HCT116 (cell line): ENCODE results near the gene ADCK2. TPM values are rescaled to one million over a fixed set of nuclear protein-coding genes. Genes with fewer than 3 reads are reported as not detected.

Source experiments
- ATAC-seq: fragments of 200-7000 bp; cut with Tn5 transposase; 2 replicates; pipeline ENCODE4 v1.9.1; 2020; ENCODE audit warnings: mild to moderate bottlenecking, moderate library complexity
- BruUV-seq: library from RNA; stranded (reverse); fragments of 400-500 nt; replicated peaks from 2 replicates; lab custom pipeline; 2021; lab: Mats Ljungman, UMichigan
- CTCF ChIA-PET: fragments of 300-600 bp; sonication (Branson Sonifier 250); formaldehyde crosslinking; loops from one replicate; lab custom pipeline; 2021; ENCODE audit warnings: antibody characterized with exemption; lab: Charles Lee
- POLR2A ChIA-PET: fragments of 300-600, 350-600 bp; sonication (Branson Sonifier 250); formaldehyde crosslinking; loops from one replicate; lab custom pipeline; 2021; ENCODE audit warnings: antibody characterized with exemption; lab: Charles Lee
- RAD21 ChIA-PET, 2 experiments: fragments of 300-600 bp; sonication (Branson Sonifier 250); formaldehyde crosslinking; loops; one replicate each; lab custom pipeline; 2023; ENCODE audit warnings: low total read pairs in 2 of 2; ENCODE audit not compliant: uncharacterized antibody in 2 of 2, unreplicated experiment in 2 of 2, low non-redundant PET in 1 of 2; lab: Charles Lee
- DNase-seq: peaks from one replicate; pipeline ENCODE4 v3.0.0-alpha.2; 2010; ENCODE audit warnings: low read depth, low spot score
- H2AFZ ChIP-seq: fragments of 200-600 bp; shearing (Covaris generic), sonication (generic); 2 replicates; pipeline ENCODE4 v1.6.1; 2017; ENCODE audit warnings: low read depth, mixed run types, mixed read lengths, antibody characterized with exemption, low read length; ENCODE audit not compliant: poor library complexity, severe bottlenecking
- H3K27ac ChIP-seq: 2 replicates; pipeline ENCODE4 v1.5.1; 2012; ENCODE audit warnings: low read depth, low read length
- H3K27me3 ChIP-seq: fragments of 200-600 bp; sonication (generic); 2 replicates; pipeline ENCODE4 v1.6.1; 2016; ENCODE audit warnings: mixed run types, low read length, mixed read lengths; ENCODE audit not compliant: insufficient read depth
- H3K36me3 ChIP-seq, 2 experiments: fragments of 200-500 bp in 1 of 2; fragments of 200-600 bp in 1 of 2; sonication (Bioruptor generic) in 1 of 2; sonication (generic) in 1 of 2; 2 replicates each; pipeline versions ENCODE4 v1.5.1 to v1.6.1; 2014 to 2016; ENCODE audit warnings: low read length in 2 of 2, inconsistent platforms in 1 of 2, mixed read lengths in 1 of 2, mixed run types in 1 of 2; ENCODE audit not compliant: insufficient read depth in 2 of 2, control insufficient read depth in 1 of 2
- H3K4me1 ChIP-seq, 2 experiments: fragments of 200-600 bp in 1 of 2; sonication (generic) in 1 of 2; 2 replicates each; pipeline versions ENCODE4 v1.5.1 to v1.6.1; 2012 to 2017; ENCODE audit warnings: low read length in 2 of 2, inconsistent platforms in 1 of 2, mild to moderate bottlenecking in 1 of 2, mixed read lengths in 1 of 2, mixed run types in 1 of 2, moderate library complexity in 1 of 2; ENCODE audit not compliant: insufficient read depth in 2 of 2, control insufficient read depth in 1 of 2
- H3K4me2 ChIP-seq: fragments of 200-600 bp; sonication (generic); 2 replicates; pipeline ENCODE4 v1.6.1; 2017; ENCODE audit warnings: mixed run types, low read length, mixed read lengths
- H3K4me3 ChIP-seq, 2 experiments: fragments of 200-600 bp in 1 of 2; sonication (generic) in 1 of 2; replicated peaks in 1 of 2; 2 replicates each; pipeline ENCODE4 v1.5.1; 2011 to 2016; ENCODE audit warnings: low read length in 2 of 2, control low read depth in 1 of 2, low read depth in 1 of 2, mild to moderate bottlenecking in 1 of 2, mixed read lengths in 1 of 2, mixed run types in 1 of 2
- H3K79me2 ChIP-seq: fragments of 200-600 bp; sonication (generic); 2 replicates; pipeline ENCODE4 v1.6.1; 2017; ENCODE audit warnings: mild to moderate bottlenecking, mixed run types, low read length, moderate library complexity, mixed read lengths; ENCODE audit not compliant: insufficient read depth
- H3K9ac ChIP-seq: fragments of 200-600 bp; sonication (generic); 2 replicates; pipeline ENCODE4 v1.6.1; 2016; ENCODE audit warnings: low read length, mixed read lengths
- H3K9me2 ChIP-seq: fragments of 200-600 bp; sonication (generic), shearing (Covaris generic); 2 replicates; pipeline ENCODE4 v1.6.1; 2017; ENCODE audit warnings: mixed run types, mild to moderate bottlenecking, moderate library complexity; ENCODE audit not compliant: insufficient read depth
- H3K9me3 ChIP-seq, 2 experiments: fragments of 200-500 bp in 1 of 2; fragments of 200-600 bp in 1 of 2; sonication (Bioruptor generic) in 1 of 2; sonication (generic) in 1 of 2; 2 replicates each; pipeline ENCODE4 v1.6.1; 2014 to 2017; ENCODE audit warnings: low read length in 2 of 2, mixed read lengths in 2 of 2, inconsistent platforms in 1 of 2, low read depth in 1 of 2, mild to moderate bottlenecking in 1 of 2, mixed run types in 1 of 2, moderate library complexity in 1 of 2; ENCODE audit not compliant: control insufficient read depth in 1 of 2, insufficient read depth in 1 of 2
- H4K20me1 ChIP-seq: fragments of 200-600 bp; sonication (generic), shearing (Covaris generic); 2 replicates; pipeline ENCODE4 v1.6.1; 2017; ENCODE audit warnings: mixed run types, mild to moderate bottlenecking, moderate library complexity; ENCODE audit not compliant: insufficient read depth
- CBX3 ChIP-seq: IDR thresholded peaks from 2 replicates; pipeline ENCODE4 v1.6.1; 2012; ENCODE audit warnings: low read depth
- CEBPB ChIP-seq: IDR thresholded peaks from 2 replicates; pipeline ENCODE4 v1.6.1; 2012; ENCODE audit warnings: low read depth
- EGR1 ChIP-seq: IDR thresholded peaks from 2 replicates; pipeline ENCODE4 v1.6.1; 2012; ENCODE audit warnings: low read depth
- ELF1 ChIP-seq: IDR thresholded peaks from 2 replicates; pipeline ENCODE4 v1.6.1; 2012; ENCODE audit warnings: low read depth, borderline replicate concordance
- EZH2 ChIP-seq: fragments of 200-600 bp; sonication (generic); IDR thresholded peaks from 2 replicates; pipeline ENCODE4 v1.6.1; 2017; ENCODE audit warnings: antibody characterized with exemption, mixed run types
- EZH2phosphoT487 ChIP-seq: fragments of 200-600 bp; IDR thresholded peaks from 2 replicates; pipeline ENCODE4 v1.6.1; 2018; ENCODE audit warnings: antibody characterized with exemption, borderline replicate concordance
- FOSL1 ChIP-seq: IDR thresholded peaks from 2 replicates; pipeline ENCODE4 v1.6.1; 2012; ENCODE audit warnings: low read depth
- JUND ChIP-seq: IDR thresholded peaks from 2 replicates; pipeline ENCODE4 v1.6.1; 2012
- POLR2AphosphoS5 ChIP-seq: IDR thresholded peaks from 2 replicates; pipeline ENCODE4 v1.6.1; 2011; ENCODE audit warnings: mild to moderate bottlenecking, low read depth, low read length, moderate library complexity
- RAD21 ChIP-seq: IDR thresholded peaks from 2 replicates; pipeline ENCODE4 v1.6.1; 2012; ENCODE audit warnings: low read depth, mild to moderate bottlenecking
- SP1 ChIP-seq: IDR thresholded peaks from 2 replicates; pipeline ENCODE4 v1.6.1; 2012; ENCODE audit warnings: low read depth
- SRF ChIP-seq: IDR thresholded peaks from 2 replicates; pipeline ENCODE4 v1.6.1; 2012; ENCODE audit warnings: low read depth
- YY1 ChIP-seq: IDR thresholded peaks from 2 replicates; pipeline ENCODE4 v1.6.1; 2011; ENCODE audit warnings: low read length, low read depth, moderate library complexity, mild to moderate bottlenecking; ENCODE audit not compliant: insufficient replicate concordance; ENCODE audit errors: extremely low read depth
- ZFX ChIP-seq: fragments of 450-650 bp; IDR thresholded peaks from 2 replicates; pipeline ENCODE4 v1.6.1; 2017
- ZNF274 ChIP-seq: fragments of 200-500 bp; sonication (Bioruptor generic); IDR thresholded peaks from 2 replicates; pipeline ENCODE4 v1.6.1; 2014; ENCODE audit warnings: mild to moderate bottlenecking, low read depth, low read length, inconsistent platforms
- intact Hi-C: fragments of 100-400 bp; cut with micrococcal nuclease; formaldehyde crosslinking; loops from 2 replicates; pipeline ENCODE4 v1.10.0; 2022
- total RNA-seq: library from RNA; stranded (reverse); gene quantifications from one replicate; pipeline ENCODE4 v1.2.1, GENCODE V29; 2021; ENCODE audit not compliant: unreplicated experiment
- TF ChIP-seq, protein P1 (sequence below): IDR thresholded peaks from 2 replicates; pipeline ENCODE4 v1.6.1; 2012
- TF ChIP-seq, protein P2 (sequence below), 3 experiments: fragments of 200-600 bp in 1 of 3; sonication (generic) in 1 of 3; IDR thresholded peaks in 2 of 3; conservative IDR thresholded peaks in 1 of 3; 2 replicates each; pipeline ENCODE4 v1.5.1; 2012 to 2017; ENCODE audit warnings: low read depth in 2 of 3, low read length in 2 of 3, antibody characterized with exemption in 1 of 3, borderline replicate concordance in 1 of 3, control low read depth in 1 of 3, mild to moderate bottlenecking in 1 of 3, mixed read lengths in 1 of 3, mixed run types in 1 of 3, moderate library complexity in 1 of 3; ENCODE audit not compliant: insufficient read depth in 1 of 3

Gene ADCK2
- total RNA-seq, 1 experiment from 2014 or later, result 16.9 TPM

DNA sequence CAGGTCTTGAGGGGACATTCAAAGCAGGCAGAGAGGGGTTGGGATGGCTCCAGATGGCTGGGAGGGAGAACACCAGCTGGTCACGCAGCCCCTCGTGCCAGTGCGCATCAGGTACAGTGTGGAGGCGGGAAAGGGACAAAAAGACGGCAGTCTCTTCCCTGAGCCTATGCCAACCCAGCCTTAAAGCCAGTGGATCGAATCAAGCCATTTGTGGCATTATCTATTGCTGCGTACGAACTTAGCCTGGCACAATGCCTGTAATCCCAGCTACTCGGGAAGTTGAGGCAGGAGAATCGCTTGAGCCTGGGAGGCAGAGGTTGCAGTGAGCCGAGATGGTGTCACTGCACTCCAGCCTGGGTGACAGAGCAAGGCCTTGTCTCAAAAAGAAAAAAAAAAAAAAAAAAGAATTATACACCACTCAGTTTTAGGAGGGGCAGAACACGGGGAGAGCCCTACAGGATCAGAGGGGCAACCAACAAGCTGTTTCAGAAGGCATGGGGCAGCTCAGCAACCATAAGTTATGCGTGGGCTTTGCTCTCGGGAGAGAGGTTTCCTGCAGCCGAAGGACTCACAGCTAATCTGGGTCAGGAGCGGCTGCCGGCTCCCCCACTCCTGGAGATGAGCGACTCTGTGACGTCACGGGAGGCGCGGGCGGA is 23.4 kb downstream of the ADCK2 start:
- TF ChIP-seq EZH2phosphoT487, result no peak
- TF ChIP-seq YY1, result peak; percentile 24
- TF ChIP-seq, all 23 proteins: peak for 1
- peak; percentile 76 for DNase-seq

DNA sequence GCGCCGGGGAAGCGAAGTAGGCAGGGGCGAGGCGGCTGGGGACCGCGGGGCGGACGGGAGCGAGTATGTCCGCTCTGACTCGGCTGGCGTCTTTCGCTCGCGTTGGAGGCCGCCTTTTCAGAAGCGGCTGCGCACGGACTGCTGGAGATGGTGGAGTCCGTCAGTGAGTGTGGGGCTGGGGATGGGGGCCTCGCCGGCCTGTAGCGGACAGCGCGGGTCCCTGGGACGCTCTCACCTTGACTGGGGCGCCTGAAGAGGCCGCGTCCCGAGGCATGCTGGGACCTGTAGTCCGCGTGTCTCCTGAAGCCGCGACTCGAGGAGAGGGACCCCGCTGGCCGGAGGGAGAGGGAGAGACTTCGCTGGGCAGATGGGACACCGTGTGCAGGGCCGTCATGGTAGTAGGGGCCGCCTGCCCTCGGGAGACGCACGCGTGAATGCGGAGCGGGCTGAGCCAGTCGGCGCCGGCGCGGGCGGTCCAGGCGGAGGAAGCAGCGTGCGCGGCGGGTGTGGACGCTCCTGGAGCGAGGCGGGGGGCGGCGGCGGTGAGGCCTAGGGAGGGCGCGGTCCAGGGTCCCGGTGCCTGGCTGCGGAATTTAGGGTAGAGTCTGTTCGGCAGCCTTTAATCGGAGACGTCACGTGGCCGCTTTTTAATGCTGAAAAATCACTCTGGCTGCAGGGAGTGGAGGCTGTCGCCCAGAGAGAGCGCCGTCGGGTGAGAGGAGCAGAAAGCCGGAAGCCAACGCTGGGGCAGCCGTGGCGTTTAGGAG is 24.1 kb downstream of the ADCK2 start, which contains the start of gene NDUFB2:
NDUFB2 (plus strand) TSS at position 29 of the 767 bp plus-strand sequence; CDS start at position 66, 37 bp downstream.
- RAD21 ChIA-PET, result no interaction called here
- Histone ChIP-seq H3K4me2 (peak within 1 kb of the TSS; percentile 96), H3K9me2 (no peaks in the 10 kb centered on the region), H3K27me3 (no peaks in the 10 kb centered on the region), H4K20me1 (no peaks in the 10 kb centered on the region), H3K27ac (peak within 1 kb of the TSS; percentile 95), H2AFZ (peak within 1 kb of the TSS; percentile 72), H3K4me1 (peaks cover 4 to 20% of the 10 kb centered on the region in 2 experiments; a peak in 3 of 4 replicates), H3K9ac (peak within 1 kb of the TSS; percentile 87), H3K36me3 (peaks cover 0 to 4% of the 10 kb centered on the region in 2 experiments; a peak in 2 of 4 replicates), H3K9me3 (no peaks in the 10 kb centered on the region), H3K4me3 (peak within 1 kb of the TSS; percentile 75 to 86), H3K79me2 (peaks cover 50% of the 10 kb centered on the region)
- intact Hi-C loops, result no loop called here
- no TSS peak for BruUV-seq
- POLR2A ChIA-PET, result no interaction called here
- peak; percentile 57 for DNase-seq
- ATAC-seq, result peak; percentile 90
- CTCF ChIA-PET, result interaction anchor here (0.7 kb wide), 1 partner anchor 11 kb away, joined by 3 read pairs; no protein-coding TSS in a partner anchor
- TF ChIP-seq, protein P1, sequence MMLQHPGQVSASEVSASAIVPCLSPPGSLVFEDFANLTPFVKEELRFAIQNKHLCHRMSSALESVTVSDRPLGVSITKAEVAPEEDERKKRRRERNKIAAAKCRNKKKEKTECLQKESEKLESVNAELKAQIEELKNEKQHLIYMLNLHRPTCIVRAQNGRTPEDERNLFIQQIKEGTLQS, result no peak
- TF ChIP-seq, protein P2, sequence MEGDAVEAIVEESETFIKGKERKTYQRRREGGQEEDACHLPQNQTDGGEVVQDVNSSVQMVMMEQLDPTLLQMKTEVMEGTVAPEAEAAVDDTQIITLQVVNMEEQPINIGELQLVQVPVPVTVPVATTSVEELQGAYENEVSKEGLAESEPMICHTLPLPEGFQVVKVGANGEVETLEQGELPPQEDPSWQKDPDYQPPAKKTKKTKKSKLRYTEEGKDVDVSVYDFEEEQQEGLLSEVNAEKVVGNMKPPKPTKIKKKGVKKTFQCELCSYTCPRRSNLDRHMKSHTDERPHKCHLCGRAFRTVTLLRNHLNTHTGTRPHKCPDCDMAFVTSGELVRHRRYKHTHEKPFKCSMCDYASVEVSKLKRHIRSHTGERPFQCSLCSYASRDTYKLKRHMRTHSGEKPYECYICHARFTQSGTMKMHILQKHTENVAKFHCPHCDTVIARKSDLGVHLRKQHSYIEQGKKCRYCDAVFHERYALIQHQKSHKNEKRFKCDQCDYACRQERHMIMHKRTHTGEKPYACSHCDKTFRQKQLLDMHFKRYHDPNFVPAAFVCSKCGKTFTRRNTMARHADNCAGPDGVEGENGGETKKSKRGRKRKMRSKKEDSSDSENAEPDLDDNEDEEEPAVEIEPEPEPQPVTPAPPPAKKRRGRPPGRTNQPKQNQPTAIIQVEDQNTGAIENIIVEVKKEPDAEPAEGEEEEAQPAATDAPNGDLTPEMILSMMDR (IDR thresholded peaks at IDR 0.05 in 2 of 3, conservative IDR thresholded peaks at IDR 0.05 in 1 of 3; ENCODE audit: borderline replicate concordance in 1 of 3, insufficient read depth in 1 of 3, low read depth in 2 of 3, low read length in 2 of 3), result no peak
- TF ChIP-seq POLR2AphosphoS5, result peak; percentile 94
- TF ChIP-seq SRF, result no peak
- no peak for TF ChIP-seq JUND
- no peak for TF ChIP-seq RAD21
- no peak for TF ChIP-seq EGR1
- TF ChIP-seq CBX3, result peak; percentile 48; the same call in 1 of the 2 replicates
- TF ChIP-seq SP1, result no peak; the same call in 1 of the 2 replicates
- no peak for TF ChIP-seq EZH2phosphoT487
- no peak for TF ChIP-seq FOSL1
- TF ChIP-seq YY1, result no peak
- TF ChIP-seq EZH2, result no peak
- TF ChIP-seq ZNF274, result no peak
- TF ChIP-seq ZFX, result peak; percentile 99
- TF ChIP-seq ELF1, result no peak; the same call in 1 of the 2 replicates
- TF ChIP-seq CEBPB, result no peak

More for the DNA sequence above, 23.4 kb downstream of the ADCK2 start:
- H3K4me3 ChIP-seq, result peak overlapping the region; percentile 75 to 86
- no peaks in the 10 kb centered on the region for H3K27me3 ChIP-seq
- TSS peak; percentile 67 for BruUV-seq
- intact Hi-C loops, result no loop called here
- ChIA-PET RAD21 (no interaction called here), CTCF (interaction anchor here (0.7 kb wide), 1 partner anchor 11 kb away, joined by 3 read pairs; no protein-coding TSS in a partner anchor), POLR2A (no interaction called here)
- H3K36me3 ChIP-seq, result peaks cover 0 to 4% of the 10 kb centered on the region in 2 experiments; a peak in 2 of 4 replicates
- H2AFZ ChIP-seq, result peak overlapping the region; percentile 72
- peaks cover 44% of the 10 kb centered on the region for H3K79me2 ChIP-seq
- no peaks in the 10 kb centered on the region for H3K9me3 ChIP-seq
- peak overlapping the region; percentile 87 for H3K9ac ChIP-seq
- peaks cover 4 to 20% of the 10 kb centered on the region in 2 experiments; a peak in 3 of 4 replicates for H3K4me1 ChIP-seq
- no peaks in the 10 kb centered on the region for H3K9me2 ChIP-seq
- H3K27ac ChIP-seq, result peak overlapping the region; percentile 95
- no peak for ATAC-seq
- peak overlapping the region; percentile 96 for H3K4me2 ChIP-seq
- H4K20me1 ChIP-seq, result no peaks in the 10 kb centered on the region
